ENCODE data around the gene LAMA3. TPM values are rescaled to one million over a fixed set of nuclear protein-coding genes. Genes with fewer than 3 reads are reported as not detected.

Gene LAMA3
- total and polyA plus RNA-seq, 2 of the 13 experiments (the other 11 are each of a cell fraction or from before 2014, with no cell fraction given): 0.45 to 2.2 TPM

DNA sequence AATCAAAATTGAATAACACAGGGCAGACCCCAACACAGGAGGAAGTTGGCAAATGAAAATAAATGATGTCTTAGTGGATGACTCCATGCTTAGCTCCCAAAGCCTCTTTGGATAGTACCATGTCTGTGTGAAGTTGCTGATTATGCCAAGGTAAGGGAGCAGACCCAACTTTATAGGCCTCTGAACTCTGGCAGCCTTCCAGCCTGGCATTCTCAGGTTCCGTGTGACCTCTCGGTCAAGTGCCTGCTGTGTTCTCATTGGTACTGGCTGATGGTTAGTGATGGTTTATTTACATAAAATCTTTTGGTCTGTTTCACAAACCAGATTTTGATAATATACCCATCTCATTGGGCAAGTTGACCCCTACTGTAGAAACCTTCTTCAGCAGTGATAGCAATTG, 213.1 kb downstream of the LAMA3 start:
- no peak for ATAC-seq
- Histone ChIP-seq H3K4me3 (replicated peaks in 1 of 3; ENCODE audit: insufficient read depth in 1 of 3, low read depth in 2 of 3, low read length in 3 of 3) (no peak overlapping the region), H3K4me1 (ENCODE audit: insufficient read depth, low read length) (no peaks in the 10 kb centered on the region), H3K9me3 (ENCODE audit: low read length) (no peaks in the 10 kb centered on the region), H3K36me3 (replicated peaks in 1 of 2; ENCODE audit: control insufficient read depth in 1 of 2, insufficient read depth in 2 of 2, low read length in 2 of 2) (no peaks in the 10 kb centered on the region), H3K27me3 (ENCODE audit: control insufficient read depth in 1 of 2, insufficient read depth in 2 of 2, low read length in 2 of 2) (no peaks in the 10 kb centered on the region), H4K20me1 (ENCODE audit: insufficient read depth, low read length) (no peaks in the 10 kb centered on the region), H3K4me2 (ENCODE audit: low read depth, low read length) (no peak overlapping the region), H3K27ac (ENCODE audit: extremely low read length, insufficient read depth, low read length) (no peak overlapping the region), H3K9ac (ENCODE audit: insufficient read depth, low read depth, low read length) (no peak overlapping the region), H3K79me2 (ENCODE audit: insufficient read depth, low read length) (no peaks in the 10 kb centered on the region), H2AFZ (ENCODE audit: low read length) (no peak overlapping the region)
- POLR2A ChIA-PET: no interaction called here
- no peak for DNase-seq (ENCODE audit: low spot score)
- no peak for FAIRE-seq
- 94% methylated on average over 2 of the region's 2 CpGs for WGBS (ENCODE audit: low lambda C conversion rate)
- intact Hi-C loops (cut with micrococcal nuclease; ENCODE audit: unreplicated experiment): no loop called here
- in situ Hi-C loops (cut with HindIII; ENCODE audit: extremely low pct_ligation_motif_present, low pct_unique_long_range_greater_than_20kb): no loop called here
- CTCF ChIA-PET (ENCODE audit: low intra/inter-chr PET ratio, low total read pairs): no interaction called here
- BruUV-seq (replicated peaks): no TSS peak
- TF ChIP-seq, protein P1, sequence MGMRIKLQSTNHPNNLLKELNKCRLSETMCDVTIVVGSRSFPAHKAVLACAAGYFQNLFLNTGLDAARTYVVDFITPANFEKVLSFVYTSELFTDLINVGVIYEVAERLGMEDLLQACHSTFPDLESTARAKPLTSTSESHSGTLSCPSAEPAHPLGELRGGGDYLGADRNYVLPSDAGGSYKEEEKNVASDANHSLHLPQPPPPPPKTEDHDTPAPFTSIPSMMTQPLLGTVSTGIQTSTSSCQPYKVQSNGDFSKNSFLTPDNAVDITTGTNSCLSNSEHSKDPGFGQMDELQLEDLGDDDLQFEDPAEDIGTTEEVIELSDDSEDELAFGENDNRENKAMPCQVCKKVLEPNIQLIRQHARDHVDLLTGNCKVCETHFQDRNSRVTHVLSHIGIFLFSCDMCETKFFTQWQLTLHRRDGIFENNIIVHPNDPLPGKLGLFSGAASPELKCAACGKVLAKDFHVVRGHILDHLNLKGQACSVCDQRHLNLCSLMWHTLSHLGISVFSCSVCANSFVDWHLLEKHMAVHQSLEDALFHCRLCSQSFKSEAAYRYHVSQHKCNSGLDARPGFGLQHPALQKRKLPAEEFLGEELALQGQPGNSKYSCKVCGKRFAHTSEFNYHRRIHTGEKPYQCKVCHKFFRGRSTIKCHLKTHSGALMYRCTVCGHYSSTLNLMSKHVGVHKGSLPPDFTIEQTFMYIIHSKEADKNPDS (CRISPR knock-in tag; IDR thresholded peaks at IDR 0.05): no peak
- TF ChIP-seq FOSL2 (CRISPR knock-in tag; IDR thresholded peaks at IDR 0.05) (no peak), MYNN (CRISPR knock-in tag; IDR thresholded peaks at IDR 0.05; ENCODE audit: low read depth) (no peak), ZFP37 (CRISPR knock-in tag; IDR thresholded peaks at IDR 0.05; ENCODE audit: borderline replicate concordance) (no peak), JUNB (CRISPR knock-in tag; IDR thresholded peaks at IDR 0.05; ENCODE audit: borderline replicate concordance) (no peak), NR2F1 (CRISPR knock-in tag; IDR thresholded peaks at IDR 0.05) (no peak)
- TF ChIP-seq, protein P2, sequence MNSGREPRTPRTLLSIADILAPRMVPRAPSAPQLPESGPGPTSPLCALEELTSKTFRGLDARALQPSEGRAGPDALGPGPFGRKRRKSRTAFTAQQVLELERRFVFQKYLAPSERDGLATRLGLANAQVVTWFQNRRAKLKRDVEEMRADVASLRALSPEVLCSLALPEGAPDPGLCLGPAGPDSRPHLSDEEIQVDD (CRISPR knock-in tag; IDR thresholded peaks at IDR 0.05; ENCODE audit: borderline replicate concordance): no peak
